Measurements from ENCODE around the gene IGFBP4. TPM values are rescaled to one million over a fixed set of nuclear protein-coding genes. Genes with fewer than 3 reads are reported as not detected.

Gene IGFBP4
- total and polyA plus RNA-seq, 2 of the 13 experiments (the other 11 are each of a cell fraction or from before 2014, with no cell fraction given), result 4.1 to 49.0 TPM

- TF ChIP-seq ZFP37 (CRISPR knock-in tag; IDR thresholded peaks at IDR 0.05; ENCODE audit: borderline replicate concordance), result no peak
- no peak for TF ChIP-seq ZNF503 (CRISPR knock-in tag; IDR thresholded peaks at IDR 0.05)
- TF ChIP-seq PCBP1 (IDR thresholded peaks at IDR 0.05; ENCODE audit: borderline replicate concordance, low read depth, low read length), result no peak
- no peak for TF ChIP-seq ZNF674 (CRISPR knock-in tag; IDR thresholded peaks at IDR 0.05; ENCODE audit: low read depth)
- TF ChIP-seq SNAPC5 (CRISPR knock-in tag; IDR thresholded peaks at IDR 0.05; ENCODE audit: borderline replicate concordance), result no peak
- TF ChIP-seq CCAR2 (optimal IDR thresholded peaks at IDR 0.05; ENCODE audit: low read depth, low read length), result no peak
- TF ChIP-seq ZNF607 (CRISPR knock-in tag; IDR thresholded peaks at IDR 0.05; ENCODE audit: borderline replicate concordance), result no peak
- no peak for TF ChIP-seq PTBP1 (IDR thresholded peaks at IDR 0.05; ENCODE audit: low read depth, low read length, poor library complexity, severe bottlenecking)
- no peak for TF ChIP-seq DR1 (CRISPR knock-in tag; IDR thresholded peaks at IDR 0.05)
- no peak for TF ChIP-seq PRDM4 (CRISPR knock-in tag; IDR thresholded peaks at IDR 0.05; ENCODE audit: borderline replicate concordance)
- TF ChIP-seq KDM2A (CRISPR knock-in tag; IDR thresholded peaks at IDR 0.05; ENCODE audit: borderline replicate concordance, low read depth), result peak; percentile 18; the same call in 1 of the 2 replicates
- no peak for TF ChIP-seq ZNF501 (CRISPR knock-in tag; IDR thresholded peaks at IDR 0.05)
- TF ChIP-seq TERF1 (CRISPR knock-in tag; IDR thresholded peaks at IDR 0.05), result no peak
- TF ChIP-seq ZNF317 (CRISPR knock-in tag; IDR thresholded peaks at IDR 0.05), result no peak
- no peak for TF ChIP-seq ZNF737 (CRISPR knock-in tag; IDR thresholded peaks at IDR 0.05; ENCODE audit: borderline replicate concordance)
- TF ChIP-seq ZFP41 (CRISPR knock-in tag; IDR thresholded peaks at IDR 0.05; ENCODE audit: borderline replicate concordance), result no peak
- 0 out of 2 replicates have a peak, but pooled peaks have one; percentile 40 for TF ChIP-seq ZNF800 (CRISPR knock-in tag; IDR thresholded peaks at IDR 0.05)
- TF ChIP-seq NR0B2 (CRISPR knock-in tag; IDR thresholded peaks at IDR 0.05), result no peak
- TF ChIP-seq NAIF1 (CRISPR knock-in tag; IDR thresholded peaks at IDR 0.05; ENCODE audit: borderline replicate concordance), result no peak
- TF ChIP-seq SP2 (CRISPR knock-in tag; IDR thresholded peaks at IDR 0.05), result no peak
- TF ChIP-seq JARID2 (CRISPR knock-in tag; IDR thresholded peaks at IDR 0.05; ENCODE audit: insufficient replicate concordance), result no peak
- TF ChIP-seq STAG1 (CRISPR knock-in tag; IDR thresholded peaks at IDR 0.05), result no peak; the same call in 1 of the 2 replicates
Measured at GRCh38 chr17:40417258-40417608, 26.0 kb upstream of the IGFBP4 start (continued).

Data from HepG2 (cell line).